PC-3 (cell line): ENCODE data around the gene ENTPD2.

Source experiments
- CTCF ChIP-seq: fragments of 300-600 bp; sonication (generic); conservative IDR thresholded peaks from 2 replicates; pipeline ENCODE4 v1.5.1; 2017; ENCODE audit warnings: antibody characterized with exemption, low read depth, mild to moderate bottlenecking, low read length
- EZH2 ChIP-seq: fragments of 300-600 bp; sonication (generic); IDR thresholded peaks from one replicate; pipeline ENCODE4 v1.6.1; 2017; ENCODE audit warnings: antibody characterized with exemption, mild to moderate bottlenecking, low read length; ENCODE audit not compliant: unreplicated experiment
- EZH2phosphoT487 ChIP-seq: fragments of 300-600 bp; sonication (generic); IDR thresholded peaks from 2 replicates; pipeline ENCODE4 v1.6.1; 2018; ENCODE audit warnings: mild to moderate bottlenecking, antibody characterized with exemption, low read length, borderline replicate concordance

- TF ChIP-seq CTCF, result no peak
- TF ChIP-seq EZH2, result no peak
- no peak for TF ChIP-seq EZH2phosphoT487
These were observed 15.7 kb upstream of the ENTPD2 start for GRCh38 chr9:137069508-137070091.
